IPS DF 6.9 (cell line): ENCODE measurements around the gene APOBEC3G.

Experiments
- DNase-seq: peaks from one replicate; pipeline ENCODE4 v3.0.0-alpha.2; 2013; ENCODE audit warnings: low read depth, low spot score
- H3K27ac ChIP-seq: one replicate; pipeline ENCODE4 v1.5.1; 2013; ENCODE audit warnings: low read length, control low read depth
- H3K27me3 ChIP-seq: 2 replicates; pipeline ENCODE4 v1.6.1; 2013; ENCODE audit warnings: mild to moderate bottlenecking, low read length; ENCODE audit not compliant: control insufficient read depth, insufficient read depth
- H3K36me3 ChIP-seq: 2 replicates; pipeline ENCODE4 v1.6.1; 2013; ENCODE audit warnings: low read length; ENCODE audit not compliant: control insufficient read depth, insufficient read depth
- H3K4me1 ChIP-seq: 2 replicates; pipeline ENCODE4 v1.6.1; 2013; ENCODE audit warnings: low read length; ENCODE audit not compliant: control insufficient read depth, insufficient read depth
- H3K4me3 ChIP-seq: 2 replicates; pipeline ENCODE4 v1.5.1; 2013; ENCODE audit warnings: mild to moderate bottlenecking, low read length
- H3K9me3 ChIP-seq: 2 replicates; pipeline ENCODE4 v1.6.1; 2013; ENCODE audit warnings: low read length, inconsistent platforms; ENCODE audit not compliant: control insufficient read depth, insufficient read depth
- WGBS: extraction: QIAGEN DNeasy Blood & Tissue Kit; methylation state at CpG from one replicate; pipeline ENCODE4 v1.1.7; 2013; ENCODE audit warnings: mixed read lengths, missing lambda C conversion rate; ENCODE audit not compliant: insufficient read length, insufficient coverage; 5-methylcytosine and 5-hydroxymethylcytosine counted together

Gene APOBEC3G

DNA sequence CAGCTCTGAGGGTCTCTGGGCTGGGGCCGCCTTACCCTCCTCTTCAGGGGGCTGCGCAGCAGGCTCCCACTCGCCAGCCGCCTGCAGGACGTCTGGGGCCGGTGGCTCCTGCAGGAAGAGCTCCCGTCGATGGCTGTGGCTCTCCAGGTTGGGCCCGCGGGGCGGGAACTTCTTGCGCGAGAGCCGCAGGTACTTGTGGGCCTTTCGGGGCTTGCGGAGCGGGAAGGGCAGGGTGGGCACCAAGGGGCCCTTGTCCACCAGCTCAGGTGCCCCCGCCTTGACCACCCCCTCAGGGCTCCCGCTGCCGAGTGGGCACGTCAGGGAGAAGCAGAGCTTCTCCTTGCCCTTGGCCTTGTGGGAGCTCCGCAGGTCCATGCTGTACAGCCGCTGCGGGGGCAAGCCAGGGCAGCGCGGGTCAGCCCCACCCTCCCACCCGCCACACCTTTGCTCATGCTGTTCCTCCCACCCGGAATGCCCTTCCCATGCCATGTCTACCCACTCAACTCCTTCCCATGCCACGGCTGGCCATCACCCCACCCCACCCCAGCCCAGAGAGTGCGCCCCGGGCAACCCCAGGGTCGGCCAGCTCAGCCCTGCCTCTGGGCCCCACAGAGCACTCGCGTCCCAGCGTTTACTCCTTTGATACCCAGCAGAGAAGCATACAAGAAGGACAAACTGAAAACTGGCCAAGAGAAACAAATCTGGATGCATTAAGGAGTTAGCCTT is 57.5 kb downstream of the APOBEC3G start:
- no peaks in the 10 kb centered on the region for H3K27me3 ChIP-seq
- H3K27ac ChIP-seq, result no peak overlapping the region
- H3K9me3 ChIP-seq, result no peaks in the 10 kb centered on the region
- DNase-seq, result no peak
- H3K4me3 ChIP-seq, result no peak overlapping the region
- no CpG with 5 or more reads among the region's 35 CpGs for WGBS
- no peaks in the 10 kb centered on the region for H3K36me3 ChIP-seq
- H3K4me1 ChIP-seq, result peaks cover 2% of the 10 kb centered on the region; the same call in 1 of the 2 replicates

DNA sequence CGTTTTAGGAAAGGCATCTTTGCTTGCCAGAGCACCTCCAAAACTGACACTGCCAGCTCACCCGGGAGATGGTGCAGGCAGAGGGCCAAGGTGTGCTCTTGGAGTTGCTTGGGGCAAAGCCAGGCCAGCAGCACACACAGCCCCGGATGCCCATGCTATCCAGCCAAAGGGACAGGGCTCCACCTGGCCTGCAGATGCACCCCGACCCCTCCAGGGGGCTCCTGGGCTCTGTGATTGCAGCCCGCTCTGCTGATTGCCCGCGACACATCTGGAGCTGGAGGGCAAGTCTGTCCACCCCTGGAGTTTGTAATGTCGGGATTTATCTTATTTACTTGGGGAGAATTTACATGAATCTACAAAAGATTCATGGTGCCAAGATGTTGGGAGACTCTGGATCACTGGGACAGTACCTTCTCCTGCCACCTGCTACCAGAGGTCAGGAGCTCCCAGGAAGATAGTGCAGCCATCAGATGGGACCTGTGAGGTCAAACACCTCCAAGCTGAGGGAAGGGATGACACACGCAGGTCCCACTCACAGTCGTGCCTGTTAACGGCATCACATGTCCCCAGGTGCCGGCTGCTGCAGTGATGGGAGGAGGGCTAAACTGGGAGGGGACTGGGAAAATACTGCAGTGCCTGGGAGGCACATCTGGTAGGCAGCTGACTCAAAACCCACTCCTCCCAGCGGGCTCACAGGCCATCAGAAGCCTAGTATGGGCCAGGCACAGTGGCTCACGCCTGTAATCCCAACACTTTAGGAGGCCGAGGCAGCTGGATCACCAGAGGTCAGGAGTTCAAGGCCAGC is 58.2 kb downstream of the APOBEC3G start:
- Histone ChIP-seq H3K9me3 (no peaks in the 10 kb centered on the region), H3K4me3 (no peak overlapping the region), H3K27me3 (no peaks in the 10 kb centered on the region), H3K36me3 (no peaks in the 10 kb centered on the region), H3K27ac (no peak overlapping the region), H3K4me1 (peaks cover 2% of the 10 kb centered on the region; the same call in 1 of the 2 replicates)
- WGBS, result no CpG with 5 or more reads among the region's 15 CpGs
- DNase-seq, result no peak

DNA sequence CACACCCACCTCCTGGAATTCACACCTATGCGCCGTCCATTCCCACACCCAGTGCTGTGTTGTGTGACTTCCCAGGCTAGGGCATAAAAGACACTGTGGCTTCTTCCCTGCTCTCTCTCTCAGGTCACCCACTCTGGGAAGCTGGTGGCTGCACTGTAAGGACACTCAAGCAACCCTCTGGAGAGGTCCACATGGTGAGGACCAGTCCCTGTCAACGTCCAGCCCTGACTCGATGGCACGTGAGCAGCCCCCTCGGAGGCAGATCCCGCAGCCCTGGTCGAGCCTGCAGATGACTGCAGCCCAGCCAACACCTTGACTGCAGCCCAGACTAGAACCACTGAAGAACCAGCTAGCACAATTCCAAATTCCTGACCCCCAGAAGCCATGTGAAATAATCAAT is 59.2 kb downstream of the APOBEC3G start:
- no peaks in the 10 kb centered on the region for H3K27me3 ChIP-seq
- H3K27ac ChIP-seq, result no peak overlapping the region
- no peaks in the 10 kb centered on the region for H3K36me3 ChIP-seq
- no peaks in the 10 kb centered on the region for H3K9me3 ChIP-seq
- no peak for DNase-seq
- WGBS, result no CpG with 5 or more reads among the region's 8 CpGs
- no peaks in the 10 kb centered on the region for H3K4me1 ChIP-seq
- H3K4me3 ChIP-seq, result no peak overlapping the region
